SH-SY5Y (cell line): ENCODE data around the gene NLRX1.

Experiments
- GATA2 ChIP-seq: IDR thresholded peaks from 2 replicates; pipeline ENCODE4 v1.6.1; 2011; ENCODE audit warnings: mild to moderate bottlenecking, low read depth, low read length
- GATA3 ChIP-seq: IDR thresholded peaks from 2 replicates; pipeline ENCODE4 v1.6.1; 2011; ENCODE audit warnings: low read depth, mild to moderate bottlenecking, low read length, moderate library complexity

- TF ChIP-seq GATA2 (no peak), GATA3 (no peak)
Measured at GRCh38 chr11:119121811-119122124, 46.8 kb upstream of the NLRX1 start.
